ENCODE results near the gene STXBP5. TPM values are rescaled to one million over a fixed set of nuclear protein-coding genes. Genes with fewer than 3 reads are reported as not detected.
"Not testable (repeated sequence)": the region's sequence is repeated elsewhere in the genome, so short reads cannot be mapped to it uniquely, and the experiment has no call there.

The STXBP5 gene
- total RNA-seq, 1 experiment from 2014 or later, result 39.3 TPM

DNA sequence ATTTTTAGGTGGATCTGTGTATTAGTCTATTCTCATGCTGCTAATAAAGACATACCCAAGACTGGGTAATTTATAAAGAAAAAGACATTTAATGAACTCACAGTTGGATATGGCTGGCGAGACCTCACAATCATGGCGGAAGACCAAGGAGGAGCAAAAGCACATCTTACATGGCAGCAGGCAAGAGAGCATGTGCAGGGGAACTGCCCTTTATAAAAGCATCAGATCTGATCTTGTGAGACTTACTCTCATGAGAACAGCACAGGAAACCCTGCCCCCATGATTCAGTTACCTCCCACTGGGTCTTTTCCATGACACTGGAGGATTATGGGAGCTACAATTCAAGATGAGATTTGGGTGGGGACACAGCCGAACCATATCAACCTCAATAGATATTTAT is 176.6 kb downstream of the STXBP5 start:
- DNase-seq (ENCODE audit: low spot score), result not testable (repeated sequence)

DNA sequence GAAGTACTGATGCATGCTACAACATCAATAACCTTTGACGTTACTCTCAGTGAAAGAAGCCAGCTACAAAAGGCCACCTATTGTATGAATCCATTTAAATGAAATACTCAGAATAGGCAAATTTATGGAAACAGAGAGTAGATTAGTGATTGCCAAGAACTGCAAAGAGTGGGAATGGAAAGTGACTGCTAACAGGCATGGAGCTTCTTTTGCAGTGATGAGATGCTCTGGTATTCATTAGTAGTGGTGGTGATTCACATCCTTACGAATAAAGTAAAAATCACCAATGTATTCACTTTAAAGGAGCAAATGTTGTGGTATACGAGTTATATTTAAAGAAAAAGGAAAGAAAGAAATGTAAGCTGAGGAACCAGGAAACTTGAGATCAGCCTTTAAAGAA is 177.5 kb downstream of the STXBP5 start:
- DNase-seq (ENCODE audit: low spot score), result no peak

DNA sequence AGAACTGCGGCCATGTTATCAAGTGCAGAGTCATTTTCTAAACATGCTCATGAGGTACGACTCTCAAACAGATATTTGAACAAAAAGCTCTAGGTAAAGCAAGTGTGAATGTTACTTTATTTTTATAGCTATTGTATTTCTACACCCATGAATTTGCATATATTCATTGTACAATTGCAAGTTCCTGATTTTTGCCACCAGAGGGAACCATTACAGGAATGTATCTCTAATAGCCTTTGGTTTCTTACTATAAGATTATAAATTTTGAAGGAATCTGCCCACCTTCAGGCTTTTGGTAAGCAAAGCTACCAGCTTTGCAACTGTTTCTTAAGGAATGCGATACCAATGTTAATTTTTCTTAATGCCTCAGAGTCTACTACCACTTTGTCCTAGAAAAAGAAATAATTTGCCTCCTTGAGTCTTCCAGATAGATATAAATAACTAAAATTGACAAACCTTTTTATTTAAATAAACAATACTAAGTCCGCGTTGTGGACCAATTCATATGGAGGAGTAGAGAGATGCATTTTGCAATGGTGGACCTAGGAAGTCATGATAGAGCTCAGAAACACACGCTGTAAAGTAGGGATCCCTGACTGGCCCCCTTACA is 178.8 kb downstream of the STXBP5 start:
- peak; percentile 23 for DNase-seq (ENCODE audit: low spot score)

DNA sequence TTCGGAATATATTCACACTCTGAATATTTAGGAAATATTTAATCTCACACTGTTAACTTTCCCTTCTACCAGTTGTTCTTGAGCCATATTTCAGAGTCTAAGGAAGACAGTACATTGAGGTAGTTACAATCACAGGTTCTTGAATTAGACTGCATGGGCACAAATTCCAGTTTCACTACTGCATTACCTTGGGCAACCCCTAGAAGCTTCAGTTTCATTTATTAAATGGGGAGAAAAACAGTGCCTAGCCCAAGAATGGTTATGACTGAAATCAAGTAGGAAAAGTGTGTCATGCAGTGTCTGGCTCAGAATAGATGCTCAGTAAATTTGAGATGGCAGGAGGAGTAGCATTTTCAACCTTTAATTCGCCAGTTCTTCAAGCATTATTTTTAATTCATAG is 179.8 kb downstream of the STXBP5 start:
- DNase-seq (ENCODE audit: low spot score), result no peak

DNA sequence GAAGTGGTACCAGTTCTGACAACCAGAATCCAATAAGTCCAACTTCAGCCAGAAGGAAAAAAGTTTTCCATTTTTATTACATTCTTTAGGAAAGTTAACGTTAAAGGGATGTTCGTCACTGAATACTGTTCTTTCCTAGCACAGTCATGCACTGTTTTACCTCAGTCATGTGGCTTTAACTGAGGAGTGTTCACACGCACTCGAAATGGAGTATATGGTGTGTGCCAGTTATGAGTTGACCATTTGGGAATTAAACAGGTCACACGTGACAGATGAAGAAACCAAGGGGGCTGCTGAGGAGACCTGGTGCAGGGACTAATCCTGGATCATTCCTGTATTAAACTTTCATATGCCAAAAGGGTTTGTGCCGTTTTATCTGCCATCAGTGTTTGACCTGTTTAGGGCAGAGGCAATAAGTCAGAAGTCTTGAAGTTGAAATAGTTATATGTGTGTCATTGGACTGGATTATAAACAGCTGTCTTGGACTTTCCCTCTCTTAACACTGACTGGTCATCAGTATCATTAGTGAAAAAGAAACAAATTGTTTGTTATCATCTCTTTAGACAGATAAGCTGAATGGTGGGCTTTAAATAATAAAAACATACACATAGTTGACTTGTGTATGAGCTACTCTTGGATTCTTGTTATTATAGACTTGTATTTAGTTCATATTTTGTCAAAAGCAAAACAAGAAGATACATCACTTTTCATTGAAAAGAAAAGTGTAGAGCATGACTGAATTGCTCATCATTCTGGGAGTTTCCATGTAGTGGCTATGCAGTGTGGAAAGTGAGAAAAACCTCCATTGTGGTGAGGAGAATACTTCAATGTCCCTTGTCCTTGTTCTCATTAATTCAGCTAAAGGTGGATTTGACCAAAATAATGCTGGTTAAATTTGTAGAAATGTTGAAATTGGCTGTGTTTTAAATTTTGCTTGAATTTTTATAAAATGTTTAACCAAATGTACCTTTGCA is 180.8 kb downstream of the STXBP5 start:
- no peak for DNase-seq (ENCODE audit: low spot score)

DNA sequence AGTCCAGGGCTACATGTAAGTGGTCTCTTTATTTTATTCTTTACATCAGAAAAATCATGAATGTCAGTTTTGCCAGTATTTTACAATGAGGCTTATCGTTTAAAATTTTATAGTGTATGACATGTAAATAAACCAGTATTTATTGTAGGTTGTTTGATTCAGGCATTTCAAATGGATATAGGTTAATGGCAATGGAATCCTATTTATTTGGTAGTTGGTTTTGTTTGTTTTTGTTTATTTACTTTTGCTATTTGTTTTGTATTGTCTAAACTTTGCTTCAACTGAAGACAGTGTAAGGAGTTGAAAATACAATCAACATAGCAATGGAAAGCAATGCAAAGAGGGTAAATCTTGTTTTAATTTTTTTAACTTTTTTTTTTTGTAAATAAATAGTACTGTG is 185.2 kb downstream of the STXBP5 start:
- no peak for DNase-seq (ENCODE audit: low spot score)

DNA sequence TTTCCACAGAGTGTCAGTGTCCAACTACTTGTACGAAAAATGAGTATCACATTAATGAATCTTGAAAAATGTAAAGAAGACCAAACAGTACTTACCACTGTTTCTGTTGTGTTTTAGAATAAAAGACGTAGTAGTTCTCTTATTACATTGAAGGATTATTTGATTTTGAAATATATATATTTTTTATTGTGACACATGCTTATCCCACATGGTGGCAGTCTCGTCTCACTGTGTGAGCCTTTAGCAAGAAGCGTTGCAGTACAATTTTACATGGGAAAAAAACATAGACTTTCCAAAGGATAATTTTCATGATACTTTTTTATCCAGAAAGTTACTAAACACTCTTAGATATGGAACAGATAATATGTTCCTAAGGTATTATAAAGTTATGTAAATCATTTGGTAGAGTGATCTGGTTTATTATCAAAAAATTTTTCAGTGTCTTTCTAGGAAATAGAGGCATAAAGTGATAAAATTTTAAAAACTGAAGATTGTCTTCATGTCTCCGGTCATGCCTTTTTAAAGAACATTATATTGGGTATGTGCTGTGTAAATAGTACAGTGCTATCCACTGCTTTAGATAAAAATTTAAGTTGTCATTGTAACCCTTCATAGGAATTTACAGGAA is 186.8 kb downstream of the STXBP5 start:
- no peak for DNase-seq (ENCODE audit: low spot score)

DNA sequence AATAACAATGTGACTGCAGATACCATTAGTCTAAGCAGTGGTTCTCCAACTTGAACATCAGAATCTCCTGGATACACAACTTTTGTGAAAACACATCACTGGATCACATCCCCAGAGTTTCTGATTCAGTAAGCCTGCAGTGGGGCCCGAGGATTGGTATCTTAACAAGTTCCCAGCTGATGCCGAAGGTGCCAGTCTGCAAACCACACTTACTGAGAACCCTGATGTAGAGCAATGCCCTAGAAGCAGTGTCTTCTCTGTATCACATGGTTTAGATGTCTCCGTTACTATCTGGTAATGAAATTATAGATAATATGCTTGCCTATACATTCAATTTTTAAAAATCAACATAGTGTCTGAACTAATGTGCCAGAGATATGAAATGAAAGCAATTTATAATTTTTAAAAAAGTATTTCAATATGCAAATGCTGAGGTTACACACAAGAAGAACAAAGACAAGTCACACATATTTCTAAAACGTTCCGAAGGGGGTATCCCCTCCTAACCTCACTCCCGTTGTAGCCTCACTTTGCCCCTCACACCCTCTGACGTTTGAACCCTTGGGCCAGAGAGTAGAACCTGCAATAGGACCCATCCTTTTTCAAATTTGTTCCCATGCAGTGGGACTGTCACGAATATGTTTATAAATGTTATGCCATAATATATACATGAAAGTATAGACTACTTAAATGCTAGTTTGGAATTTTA is 188.9 kb downstream of the STXBP5 start:
- DNase-seq (ENCODE audit: low spot score), result no peak

DNA sequence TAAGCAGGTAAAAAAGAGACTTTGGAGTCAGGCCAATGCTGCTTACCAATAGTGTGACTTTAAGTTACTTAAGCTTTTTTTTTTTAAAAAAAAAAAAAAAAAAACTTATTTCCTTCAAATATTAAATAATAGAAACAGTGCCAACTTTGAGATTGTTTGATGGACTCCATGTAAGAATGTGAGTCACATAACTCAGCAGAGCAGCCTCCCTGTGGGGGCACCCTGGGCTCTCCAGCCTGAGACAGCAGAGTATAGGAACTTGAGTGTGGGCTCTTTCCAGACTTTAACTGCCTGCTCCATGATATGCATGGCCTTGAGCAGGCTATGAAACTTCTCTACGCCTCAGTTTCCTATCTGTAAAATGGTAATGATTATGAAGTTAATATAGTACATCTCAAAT is 190.9 kb downstream of the STXBP5 start:
- DNase-seq (ENCODE audit: low spot score), result no peak

DNA sequence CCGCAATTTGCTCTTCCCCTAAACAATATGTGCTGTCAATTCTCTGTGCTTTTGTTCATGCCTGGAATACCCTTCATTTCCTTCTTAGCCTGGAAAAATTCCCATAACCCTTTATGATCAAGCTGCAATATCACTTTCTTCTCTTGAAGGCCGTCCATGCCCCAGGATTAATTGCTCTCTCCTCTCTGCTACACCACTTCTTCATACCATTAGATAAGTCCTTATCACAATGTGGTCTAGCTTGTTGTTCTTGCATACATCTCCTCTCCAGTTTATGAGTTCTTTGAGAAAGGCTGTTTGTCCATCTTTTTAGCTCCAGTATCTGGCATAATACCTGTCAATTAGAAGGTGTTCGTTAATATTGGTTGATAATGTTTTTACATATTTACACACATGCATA is 193.1 kb downstream of the STXBP5 start:
- DNase-seq (ENCODE audit: low spot score), result no peak

DNA sequence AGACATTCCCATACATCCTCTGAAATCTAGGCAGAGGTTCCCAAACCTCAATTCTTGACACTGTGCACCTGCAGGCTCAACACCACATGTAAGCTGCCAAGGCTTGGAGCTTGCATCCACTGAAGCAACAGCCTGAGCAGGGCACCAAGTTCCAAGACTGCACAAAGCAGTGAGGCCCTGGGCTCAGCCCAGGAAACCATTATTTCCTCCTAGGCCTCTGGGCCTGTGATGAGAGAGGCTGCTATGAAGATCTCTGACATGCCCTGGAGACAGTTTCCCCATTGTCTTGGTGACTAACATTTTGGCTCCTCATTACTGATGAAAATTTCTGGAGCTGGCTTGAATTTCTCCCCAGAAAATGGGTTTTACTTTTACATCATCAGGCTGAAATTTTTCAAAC is 196.8 kb downstream of the STXBP5 start:
- no peak for DNase-seq (ENCODE audit: low spot score)

DNA sequence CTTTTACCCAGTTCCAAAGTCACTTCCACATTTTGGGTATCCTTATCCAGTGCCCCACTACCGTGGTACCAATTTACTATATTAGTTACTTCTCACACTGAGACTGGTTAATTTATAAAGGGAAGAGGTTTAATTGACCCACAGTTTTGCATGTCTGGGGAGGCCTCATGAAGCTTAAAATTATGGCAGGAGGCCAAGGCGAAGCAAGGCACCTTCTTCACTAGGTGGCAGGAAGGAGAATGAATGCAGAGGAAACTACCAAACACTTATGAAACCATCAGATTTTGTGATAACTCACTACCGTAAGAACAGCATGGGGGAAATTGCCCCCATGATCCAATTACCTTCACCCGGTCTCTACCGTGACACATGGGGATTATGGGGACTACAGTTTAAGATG is 197.6 kb downstream of the STXBP5 start:
- DNase-seq (ENCODE audit: low spot score), result no peak

DNA sequence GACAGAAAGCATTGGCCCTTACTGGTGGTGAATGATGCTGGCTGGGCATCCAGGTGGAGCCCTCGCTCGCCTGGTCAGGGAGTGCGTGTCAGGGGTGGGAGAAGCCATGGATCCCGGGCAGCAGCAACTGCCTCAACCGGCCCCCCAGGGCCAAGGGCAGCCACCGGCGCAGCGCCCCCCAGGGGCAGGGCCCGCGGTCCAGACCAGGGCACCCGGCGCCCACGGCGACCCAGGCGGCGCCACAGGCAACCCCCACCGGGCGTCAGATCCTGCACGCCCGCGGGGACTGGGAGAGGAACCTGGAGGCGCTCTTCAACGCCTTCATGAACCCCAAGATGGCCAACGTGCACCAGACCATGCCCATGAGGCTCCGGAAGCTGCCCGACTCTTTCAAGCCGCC is 202.6 kb downstream of the STXBP5 start:
- no peak for DNase-seq (ENCODE audit: low spot score)

DNA sequence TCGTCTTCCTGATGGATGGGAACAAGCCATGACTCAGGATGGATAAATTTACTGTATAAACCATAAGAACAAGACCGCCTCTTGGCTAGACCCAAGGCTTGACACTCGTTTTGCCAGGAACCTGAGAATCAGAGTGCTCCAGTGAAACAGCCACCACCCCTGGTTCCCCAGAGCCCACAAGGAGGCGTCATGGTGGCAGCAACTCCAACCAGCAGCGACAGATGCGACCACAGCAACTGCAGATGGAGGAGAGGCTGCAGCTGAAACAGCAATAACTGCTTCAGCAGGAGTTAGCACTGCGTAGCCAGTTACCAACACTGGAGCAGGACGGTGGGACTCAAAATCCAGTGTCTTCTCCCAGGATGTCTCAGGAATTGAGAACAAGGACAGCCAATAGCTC is 203.4 kb downstream of the STXBP5 start:
- DNase-seq (ENCODE audit: low spot score), result no peak

DNA sequence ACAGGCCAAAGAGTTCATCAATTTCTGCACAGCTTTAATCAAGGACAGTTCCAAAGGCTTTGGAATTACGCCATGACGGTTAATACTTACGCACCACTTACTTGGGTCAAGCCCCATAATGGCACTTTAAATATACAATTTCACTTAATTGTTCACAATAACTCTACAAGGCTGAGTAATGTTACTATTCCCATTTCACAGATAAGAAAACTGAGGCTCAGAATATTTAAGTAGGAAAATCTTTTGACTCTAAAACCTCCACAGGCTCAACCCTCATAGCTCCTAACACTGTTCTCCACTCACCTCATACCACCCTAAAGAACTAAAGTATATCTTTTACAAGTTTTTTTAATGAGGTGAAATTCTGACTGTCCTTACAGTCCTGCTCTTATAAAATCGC is 212.4 kb downstream of the STXBP5 start:
- no peak for DNase-seq (ENCODE audit: low spot score)

DNA sequence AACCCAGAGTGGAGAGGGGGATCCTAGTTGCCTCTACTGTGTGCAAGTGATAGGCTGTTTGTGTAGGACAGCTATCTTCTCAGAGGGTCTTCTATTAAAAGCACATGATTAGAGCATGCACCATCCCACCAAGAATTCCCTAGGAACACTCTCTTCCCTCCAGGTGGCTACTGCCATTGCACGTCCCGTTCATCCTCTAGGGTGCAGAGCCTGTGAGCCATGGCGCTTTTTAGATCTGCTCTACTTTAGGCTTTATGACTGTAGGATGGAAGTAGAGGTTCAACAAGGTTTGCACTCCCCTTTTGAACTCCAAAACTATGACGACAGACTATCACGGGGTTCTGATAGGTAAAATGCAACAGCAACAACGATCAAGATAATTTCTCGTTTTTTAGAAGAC is 213.7 kb downstream of the STXBP5 start:
- no peak for DNase-seq (ENCODE audit: low spot score)

DNA sequence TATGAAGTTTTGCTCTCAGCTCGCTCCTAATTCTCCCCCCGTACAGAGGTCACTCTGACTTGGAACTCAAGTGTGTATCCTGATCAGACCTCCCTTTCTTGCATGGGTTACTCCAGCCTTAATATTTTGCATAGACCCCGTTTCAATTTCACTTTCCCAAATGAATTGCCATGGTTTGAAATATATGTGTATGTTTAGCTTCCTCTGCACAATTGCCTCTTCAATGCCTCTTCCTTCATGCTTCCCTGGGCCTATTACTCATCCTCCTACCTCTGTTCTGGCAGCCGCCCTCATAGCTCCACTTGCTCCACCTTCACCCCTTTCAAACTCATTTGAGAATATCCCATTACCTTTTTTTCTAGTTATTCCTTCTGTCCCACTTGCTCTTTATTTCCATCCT is 214.3 kb downstream of the STXBP5 start:
- DNase-seq (ENCODE audit: low spot score), result no peak

DNA sequence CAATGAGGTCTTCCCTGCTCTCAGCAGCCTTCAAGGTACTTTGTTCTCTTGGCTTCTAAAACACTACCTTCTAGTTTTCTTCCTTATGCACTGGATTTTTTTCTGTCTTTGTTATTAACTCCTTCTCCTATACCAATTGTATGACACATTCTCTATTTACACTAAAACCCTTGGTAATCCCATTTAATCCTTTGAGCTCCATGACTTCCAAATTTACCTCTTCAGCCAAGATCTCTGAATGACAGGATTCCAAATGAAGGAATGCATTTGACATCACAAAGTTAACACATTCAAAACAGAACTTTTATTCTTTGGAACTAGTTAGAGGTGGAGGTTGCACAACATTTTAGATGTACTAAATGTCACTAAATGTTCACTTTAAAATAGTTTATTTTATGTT is 217.7 kb downstream of the STXBP5 start:
- no peak for DNase-seq (ENCODE audit: low spot score)

DNA sequence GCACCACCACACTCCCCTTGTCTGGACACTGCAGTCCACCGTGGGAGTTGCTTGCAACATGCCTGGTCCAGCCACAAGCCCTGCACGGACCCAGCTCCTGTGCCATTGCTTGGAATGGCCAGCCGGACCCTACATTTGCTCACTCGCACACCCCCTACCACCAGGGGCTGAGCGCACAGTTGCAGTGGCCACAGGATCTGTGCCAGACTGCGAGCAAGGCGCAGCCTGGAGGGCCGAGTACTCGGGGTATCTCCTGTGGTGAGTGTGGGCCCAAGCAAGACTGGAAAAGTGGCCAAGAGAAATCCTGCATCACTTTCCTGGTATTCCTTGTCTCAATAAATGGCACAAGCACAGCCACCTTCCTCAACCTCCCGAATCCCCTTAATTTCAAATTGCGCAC is 218.9 kb downstream of the STXBP5 start:
- DNase-seq (ENCODE audit: low spot score), result no peak

DNA sequence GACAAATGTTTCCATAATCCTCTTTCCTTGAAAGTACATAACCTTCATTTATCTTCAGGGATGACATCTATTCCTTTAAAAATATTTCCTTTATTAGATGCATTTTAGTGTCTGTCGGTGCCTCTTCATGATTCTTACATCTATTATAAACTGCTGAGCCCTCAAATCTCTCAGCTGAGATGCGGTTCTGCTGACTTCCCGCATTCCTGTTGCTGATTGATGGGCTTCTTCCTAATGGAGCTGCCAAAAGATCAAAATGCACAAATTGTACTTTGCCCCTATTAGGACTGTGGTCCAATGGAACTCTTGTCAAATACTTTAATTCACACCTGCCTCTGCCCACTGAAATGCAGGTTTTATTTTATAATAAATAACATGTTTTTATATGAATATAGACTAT is 225.6 kb downstream of the STXBP5 start:
- no peak for DNase-seq (ENCODE audit: low spot score)

DNA sequence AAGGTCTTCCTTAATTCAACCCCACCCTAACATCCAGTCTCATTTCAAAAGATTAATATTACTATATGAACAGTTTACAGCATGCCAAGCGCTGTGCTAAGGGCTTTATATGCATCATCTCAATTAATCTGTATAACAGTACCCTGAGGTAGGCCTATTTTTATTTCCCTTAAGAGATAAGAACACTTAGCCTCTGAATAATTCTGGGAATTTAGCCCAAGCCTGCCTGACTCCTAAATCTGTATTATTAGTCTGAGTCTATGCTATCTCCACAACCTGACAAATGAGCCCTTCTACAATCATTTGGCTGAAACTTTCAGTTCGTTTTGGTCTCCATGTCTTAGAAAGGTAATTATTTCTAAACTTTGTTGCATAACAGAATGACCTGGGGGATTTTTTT is 226.6 kb downstream of the STXBP5 start:
- no peak for DNase-seq (ENCODE audit: low spot score)

DNA sequence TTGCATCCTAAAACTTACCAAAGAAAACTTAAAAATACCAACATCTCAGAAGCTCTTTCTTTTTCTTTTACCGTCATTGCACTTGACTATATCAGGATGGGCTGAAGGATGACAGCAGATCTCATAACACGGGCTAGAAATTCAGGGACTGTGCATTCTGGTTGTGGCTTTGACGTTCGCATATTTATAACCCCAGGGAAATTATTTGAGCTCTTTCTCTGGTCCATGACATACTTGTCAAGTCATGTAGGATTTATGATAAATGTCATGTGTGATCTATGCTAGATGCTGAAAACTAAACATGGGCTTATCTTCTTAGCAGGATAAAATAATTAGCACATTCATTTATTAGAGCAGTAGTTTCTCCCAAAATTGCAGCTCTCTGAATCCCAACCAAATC is 229.9 kb downstream of the STXBP5 start:
- no peak for DNase-seq (ENCODE audit: low spot score)
